Choroid plexus epithelial cell (primary cell): ENCODE data around the gene FCGR3A.
A peak's percentile ranks its signal among the peaks of the same experiment; 100 is the strongest.
"Not testable (repeated sequence)": the region's sequence is repeated elsewhere in the genome, so short reads cannot be mapped to it uniquely, and the experiment has no call there.

Source experiments
- DNase-seq: peaks from one replicate; pipeline ENCODE4 v3.0.0-alpha.2; 2010; ENCODE audit warnings: low read depth
- H3K4me3 ChIP-seq: 2 replicates; pipeline ENCODE4 v1.5.1; 2011; ENCODE audit warnings: low read depth, mild to moderate bottlenecking, control low read depth, low read length, moderate library complexity
- TF ChIP-seq, protein P1 (sequence below): conservative IDR thresholded peaks from 2 replicates; pipeline ENCODE4 v1.5.1; 2011; ENCODE audit warnings: low read depth, mild to moderate bottlenecking, control low read depth, inconsistent platforms, low read length, moderate library complexity

The FCGR3A gene

GRCh38 chr1:161538925-161539479, 10.6 kb downstream of the FCGR3A start:
- DNase-seq, H3K4me3 ChIP-seq: not testable (repeated sequence)

GRCh38 chr1:161537068-161537669, 12.4 kb downstream of the FCGR3A start:
- not testable (repeated sequence) for DNase-seq, H3K4me3 ChIP-seq

DNA sequence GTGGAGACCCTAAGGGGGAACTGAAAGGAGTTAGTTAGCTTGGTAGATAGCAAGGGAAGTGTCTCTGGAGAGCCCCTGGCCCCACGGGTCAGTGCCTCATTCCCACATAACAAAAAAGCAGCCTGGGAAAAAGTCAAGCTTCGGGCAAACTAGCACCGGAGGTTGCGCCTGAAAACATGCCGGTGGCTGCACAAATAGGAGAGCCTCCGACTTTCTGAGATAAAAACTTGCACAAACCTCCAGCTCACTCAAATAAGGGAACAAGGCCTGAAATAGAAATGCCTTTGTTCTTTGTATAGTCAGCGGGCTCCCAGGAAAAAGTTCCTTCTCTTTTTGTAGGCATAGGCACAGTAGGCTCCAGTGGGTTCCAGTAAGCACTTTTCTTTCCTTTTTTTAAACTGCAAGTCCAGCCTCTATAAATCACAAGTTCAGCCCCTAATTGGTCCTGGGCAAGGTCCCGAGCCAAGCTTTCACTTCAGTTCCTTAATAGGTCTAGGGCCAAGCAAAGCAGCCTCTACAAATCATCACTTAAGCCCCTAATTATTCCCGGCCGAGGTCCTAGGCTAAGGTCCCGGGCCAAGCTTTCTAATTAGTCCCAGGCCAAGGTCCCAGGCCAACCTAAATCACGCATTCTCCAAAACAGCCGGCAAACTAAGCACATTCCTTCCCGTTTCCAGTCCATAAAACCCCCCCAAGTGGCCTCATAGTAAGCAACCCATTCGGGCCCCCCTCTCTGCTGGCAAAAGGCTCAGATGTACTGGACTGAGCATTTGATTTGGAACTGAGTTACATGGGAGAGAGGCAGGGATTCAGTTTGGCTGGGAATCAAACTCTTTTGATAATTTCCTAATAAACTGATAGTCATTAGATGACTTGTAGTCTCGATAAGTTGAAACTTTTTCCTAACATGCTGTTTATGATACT, 16.7 kb downstream of the FCGR3A start:
- peak overlapping the region; percentile 16 for H3K4me3 ChIP-seq
- DNase-seq, result peak; percentile 27

GRCh38 chr1:161531986-161532643, 17.5 kb downstream of the FCGR3A start:
- peak; percentile 18 for DNase-seq
- TF ChIP-seq, protein P1, sequence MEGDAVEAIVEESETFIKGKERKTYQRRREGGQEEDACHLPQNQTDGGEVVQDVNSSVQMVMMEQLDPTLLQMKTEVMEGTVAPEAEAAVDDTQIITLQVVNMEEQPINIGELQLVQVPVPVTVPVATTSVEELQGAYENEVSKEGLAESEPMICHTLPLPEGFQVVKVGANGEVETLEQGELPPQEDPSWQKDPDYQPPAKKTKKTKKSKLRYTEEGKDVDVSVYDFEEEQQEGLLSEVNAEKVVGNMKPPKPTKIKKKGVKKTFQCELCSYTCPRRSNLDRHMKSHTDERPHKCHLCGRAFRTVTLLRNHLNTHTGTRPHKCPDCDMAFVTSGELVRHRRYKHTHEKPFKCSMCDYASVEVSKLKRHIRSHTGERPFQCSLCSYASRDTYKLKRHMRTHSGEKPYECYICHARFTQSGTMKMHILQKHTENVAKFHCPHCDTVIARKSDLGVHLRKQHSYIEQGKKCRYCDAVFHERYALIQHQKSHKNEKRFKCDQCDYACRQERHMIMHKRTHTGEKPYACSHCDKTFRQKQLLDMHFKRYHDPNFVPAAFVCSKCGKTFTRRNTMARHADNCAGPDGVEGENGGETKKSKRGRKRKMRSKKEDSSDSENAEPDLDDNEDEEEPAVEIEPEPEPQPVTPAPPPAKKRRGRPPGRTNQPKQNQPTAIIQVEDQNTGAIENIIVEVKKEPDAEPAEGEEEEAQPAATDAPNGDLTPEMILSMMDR, result no peak
- H3K4me3 ChIP-seq, result peak overlapping the region; percentile 68

DNA sequence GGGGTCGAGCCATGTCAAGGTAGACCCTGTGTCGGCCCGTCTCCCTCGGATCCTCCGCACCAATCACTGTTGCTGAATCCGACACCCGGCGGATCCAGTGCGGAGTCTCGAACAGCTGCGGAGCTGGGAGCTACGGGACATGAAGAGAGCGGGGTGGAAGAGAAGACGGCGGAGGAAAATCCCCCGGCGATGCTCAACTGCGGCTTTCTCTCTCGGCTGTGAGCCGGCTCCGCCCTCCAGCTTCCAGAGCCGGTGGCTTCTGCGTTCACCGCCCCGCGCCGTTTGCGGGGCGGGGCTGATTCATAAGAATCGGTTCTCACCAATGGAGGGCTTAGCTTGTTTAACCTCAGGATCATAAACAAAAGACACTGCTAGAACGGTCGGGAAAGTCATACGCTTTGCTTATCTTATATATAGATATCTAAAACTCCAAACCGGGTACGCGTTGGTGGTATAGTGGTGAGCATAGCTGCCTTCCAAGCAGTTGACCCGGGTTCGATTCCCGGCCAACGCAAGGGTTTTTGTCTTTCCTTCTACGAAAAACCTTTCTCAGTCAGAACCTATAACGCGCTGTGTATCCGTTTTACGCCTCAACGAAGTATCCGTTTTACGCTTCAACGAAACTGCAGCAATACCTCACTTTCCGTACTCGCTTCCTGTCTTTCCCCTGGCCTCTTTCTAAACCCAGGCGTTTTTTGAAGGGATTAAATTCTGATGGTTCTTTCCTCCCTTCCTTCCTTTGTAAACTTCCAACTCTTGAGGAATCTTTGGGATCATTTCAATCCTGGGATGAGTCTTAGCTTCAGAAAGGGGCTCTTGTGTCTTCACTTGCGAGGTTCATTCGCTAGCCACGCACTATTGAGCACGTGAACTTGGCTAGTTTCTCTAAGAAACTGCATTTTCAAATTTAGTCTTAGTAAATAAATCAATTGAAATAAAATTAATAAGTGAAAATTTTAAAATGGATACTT, 18.7 kb downstream of the FCGR3A start:
- DNase-seq, result peak; percentile 97
- peak overlapping the region; percentile 68 for H3K4me3 ChIP-seq

- DNase-seq, result peak; percentile 84
- peak overlapping the region; percentile 68 for H3K4me3 ChIP-seq
These were observed 19.5 kb downstream of the FCGR3A start for GRCh38 chr1:161530158-161530557.

GRCh38 chr1:161529463-161530104, 20.0 kb downstream of the FCGR3A start:
- DNase-seq, H3K4me3 ChIP-seq: not testable (repeated sequence)

DNA sequence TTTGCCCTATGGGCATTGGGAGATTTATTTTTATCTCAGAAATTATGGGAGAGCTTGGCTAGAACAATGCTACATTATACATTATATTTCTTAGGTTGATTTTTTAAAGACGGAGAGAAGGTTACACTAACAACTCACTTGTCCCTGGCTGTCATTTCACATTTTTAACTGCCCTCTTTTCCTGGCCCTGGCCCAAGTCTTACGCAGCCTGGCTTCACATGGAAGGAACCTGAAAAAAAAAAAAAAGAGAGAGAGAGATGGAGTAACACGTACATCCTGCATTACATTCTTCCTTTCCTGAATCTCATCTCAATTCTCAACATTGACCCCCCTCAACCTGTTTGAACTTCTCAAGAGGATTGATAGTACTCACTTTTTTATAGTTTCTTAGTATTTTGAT, 21.1 kb downstream of the FCGR3A start:
- not testable (repeated sequence) for H3K4me3 ChIP-seq

DNA sequence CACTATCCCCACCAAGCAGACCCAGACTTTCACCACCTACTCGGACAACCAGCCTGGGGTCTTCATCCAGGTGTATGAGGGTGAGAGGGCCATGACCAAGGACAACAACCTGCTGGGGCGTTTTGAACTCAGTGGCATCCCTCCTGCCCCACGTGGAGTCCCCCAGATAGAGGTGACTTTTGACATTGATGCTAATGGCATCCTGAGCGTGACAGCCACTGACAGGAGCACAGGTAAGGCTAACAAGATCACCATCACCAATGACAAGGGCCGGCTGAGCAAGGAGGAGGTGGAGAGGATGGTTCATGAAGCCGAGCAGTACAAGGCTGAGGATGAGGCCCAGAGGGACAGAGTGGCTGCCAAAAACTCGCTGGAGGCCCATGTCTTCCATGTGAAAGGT, 23.7 kb downstream of the FCGR3A start:
- not testable (repeated sequence) for DNase-seq, H3K4me3 ChIP-seq

More for the DNA sequence above, 21.1 kb downstream of the FCGR3A start:
- not testable (repeated sequence) for DNase-seq

- H3K4me3 ChIP-seq, DNase-seq: not testable (repeated sequence)
These were observed 24.3 kb downstream of the FCGR3A start for GRCh38 chr1:161525321-161525720.

GRCh38 chr1:161524742-161525291, 24.8 kb downstream of the FCGR3A start:
- peak overlapping the region; percentile 37 for H3K4me3 ChIP-seq
- DNase-seq, result not testable (repeated sequence)

DNA sequence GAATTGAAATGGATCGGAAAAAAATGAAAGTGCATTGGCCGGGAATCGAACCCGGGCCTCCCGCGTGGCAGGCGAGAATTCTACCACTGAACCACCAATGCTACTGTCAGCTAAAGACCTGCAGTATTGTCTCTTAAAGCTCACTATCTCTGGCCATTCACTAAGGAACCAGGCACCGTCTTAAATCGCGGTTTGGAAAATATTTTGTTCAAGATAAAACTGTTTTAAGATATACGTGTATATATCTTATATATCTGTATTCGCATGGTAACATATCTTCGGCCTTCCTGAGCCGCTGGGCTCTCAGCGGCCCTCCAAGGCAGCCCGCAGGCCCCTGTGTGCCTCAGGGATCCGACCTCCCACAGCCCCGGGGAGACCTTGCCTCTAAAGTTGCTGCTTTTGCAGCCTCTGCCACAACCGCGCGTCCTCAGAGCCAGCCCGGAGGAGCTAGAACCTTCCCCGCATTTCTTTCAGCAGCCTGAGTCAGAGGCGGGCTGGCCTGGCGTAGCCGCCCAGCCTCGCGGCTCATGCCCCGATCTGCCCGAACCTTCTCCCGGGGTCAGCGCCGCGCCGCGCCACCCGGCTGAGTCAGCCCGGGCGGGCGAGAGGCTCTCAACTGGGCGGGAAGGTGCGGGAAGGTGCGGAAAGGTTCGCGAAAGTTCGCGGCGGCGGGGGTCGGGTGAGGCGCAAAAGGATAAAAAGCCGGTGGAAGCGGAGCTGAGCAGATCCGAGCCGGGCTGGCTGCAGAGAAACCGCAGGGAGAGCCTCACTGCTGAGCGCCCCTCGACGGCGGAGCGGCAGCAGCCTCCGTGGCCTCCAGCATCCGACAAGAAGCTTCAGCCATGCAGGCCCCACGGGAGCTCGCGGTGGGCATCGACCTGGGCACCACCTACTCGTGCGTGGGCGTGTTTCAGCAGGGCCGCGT, 25.5 kb downstream of the FCGR3A start, which contains the start of gene HSPA6:
HSPA6 (plus strand) TSS at position 724 of the 925 bp plus-strand sequence; CDS start at position 843, 119 bp downstream.
- DNase-seq, result peak; percentile 88
- peak within 1 kb of the TSS; percentile 71 for H3K4me3 ChIP-seq

GRCh38 chr1:161523041-161523816, 26.4 kb downstream of the FCGR3A start:
- DNase-seq, H3K4me3 ChIP-seq: not testable (repeated sequence)

- not testable (repeated sequence) for DNase-seq, H3K4me3 ChIP-seq
These were observed 35.7 kb downstream of the FCGR3A start for GRCh38 chr1:161513953-161514352.
